Upper lobe of left lung (tissue), 4 donors: ENCODE measurements around the gene MCUR1.

Experiments used
- POLR2AphosphoS5 ChIP-seq, 2 donors: sonication (generic); formaldehyde crosslinking; IDR thresholded peaks; one replicate each; pipeline ENCODE4 v1.5.1; 2017; ENCODE audit warnings: antibody characterized with exemption in 2 of 2
- TF ChIP-seq, protein P1 (sequence below), 6 experiments: fragments of 450-650 bp in 4 of 6; fragments of 200-600 bp in 2 of 6; sonication (generic) in 2 of 6; IDR thresholded peaks; one replicate each; pipeline ENCODE4 v1.5.1; 2016 to 2019; ENCODE audit warnings: antibody characterized with exemption in 6 of 6

- TF ChIP-seq, protein P1, sequence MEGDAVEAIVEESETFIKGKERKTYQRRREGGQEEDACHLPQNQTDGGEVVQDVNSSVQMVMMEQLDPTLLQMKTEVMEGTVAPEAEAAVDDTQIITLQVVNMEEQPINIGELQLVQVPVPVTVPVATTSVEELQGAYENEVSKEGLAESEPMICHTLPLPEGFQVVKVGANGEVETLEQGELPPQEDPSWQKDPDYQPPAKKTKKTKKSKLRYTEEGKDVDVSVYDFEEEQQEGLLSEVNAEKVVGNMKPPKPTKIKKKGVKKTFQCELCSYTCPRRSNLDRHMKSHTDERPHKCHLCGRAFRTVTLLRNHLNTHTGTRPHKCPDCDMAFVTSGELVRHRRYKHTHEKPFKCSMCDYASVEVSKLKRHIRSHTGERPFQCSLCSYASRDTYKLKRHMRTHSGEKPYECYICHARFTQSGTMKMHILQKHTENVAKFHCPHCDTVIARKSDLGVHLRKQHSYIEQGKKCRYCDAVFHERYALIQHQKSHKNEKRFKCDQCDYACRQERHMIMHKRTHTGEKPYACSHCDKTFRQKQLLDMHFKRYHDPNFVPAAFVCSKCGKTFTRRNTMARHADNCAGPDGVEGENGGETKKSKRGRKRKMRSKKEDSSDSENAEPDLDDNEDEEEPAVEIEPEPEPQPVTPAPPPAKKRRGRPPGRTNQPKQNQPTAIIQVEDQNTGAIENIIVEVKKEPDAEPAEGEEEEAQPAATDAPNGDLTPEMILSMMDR (IDR thresholded peaks at IDR 0.05) = no peak
- TF ChIP-seq POLR2AphosphoS5 (IDR thresholded peaks at IDR 0.05) = no peak
Observed at GRCh38 chr6:13787137-13787536, 27.2 kb downstream of the MCUR1 start.
